GM10248 (cell line): ENCODE data around the gene SLK.

ENCODE experiments used
- CTCF ChIA-PET: fragments of 300-600 bp; sonication (Branson Sonifier 250); formaldehyde crosslinking; extraction: SDS; loops from one replicate; lab custom pipeline; 2021; ENCODE audit warnings: antibody characterized with exemption; lab: Yijun Ruan, JAX
- POLR2A ChIA-PET: fragments of 350-650 bp; sonication (Branson Sonifier 250); formaldehyde crosslinking; extraction: SDS; loops from one replicate; lab custom pipeline; 2020; ENCODE audit warnings: antibody characterized with exemption; lab: Yijun Ruan, JAX
- DNase-seq: peaks from one replicate; pipeline ENCODE4 v3.0.0; 2012; ENCODE audit errors: extremely low spot score
- TF ChIP-seq, protein P1 (sequence below): IDR thresholded peaks from 2 replicates; pipeline ENCODE4 v1.5.1; 2012; ENCODE audit warnings: mild to moderate bottlenecking, low read depth; ENCODE audit errors: extremely low read depth, missing control alignments, control extremely low read depth

The SLK gene

GRCh38 chr10:104005172-104005863 lies 38.4 kb downstream of the SLK start:
- CTCF ChIA-PET, result interaction anchor here (1.7 kb wide), 1 partner anchor 293 kb away, joined by 4 read pairs; no protein-coding TSS in a partner anchor
- TF ChIP-seq, protein P1, sequence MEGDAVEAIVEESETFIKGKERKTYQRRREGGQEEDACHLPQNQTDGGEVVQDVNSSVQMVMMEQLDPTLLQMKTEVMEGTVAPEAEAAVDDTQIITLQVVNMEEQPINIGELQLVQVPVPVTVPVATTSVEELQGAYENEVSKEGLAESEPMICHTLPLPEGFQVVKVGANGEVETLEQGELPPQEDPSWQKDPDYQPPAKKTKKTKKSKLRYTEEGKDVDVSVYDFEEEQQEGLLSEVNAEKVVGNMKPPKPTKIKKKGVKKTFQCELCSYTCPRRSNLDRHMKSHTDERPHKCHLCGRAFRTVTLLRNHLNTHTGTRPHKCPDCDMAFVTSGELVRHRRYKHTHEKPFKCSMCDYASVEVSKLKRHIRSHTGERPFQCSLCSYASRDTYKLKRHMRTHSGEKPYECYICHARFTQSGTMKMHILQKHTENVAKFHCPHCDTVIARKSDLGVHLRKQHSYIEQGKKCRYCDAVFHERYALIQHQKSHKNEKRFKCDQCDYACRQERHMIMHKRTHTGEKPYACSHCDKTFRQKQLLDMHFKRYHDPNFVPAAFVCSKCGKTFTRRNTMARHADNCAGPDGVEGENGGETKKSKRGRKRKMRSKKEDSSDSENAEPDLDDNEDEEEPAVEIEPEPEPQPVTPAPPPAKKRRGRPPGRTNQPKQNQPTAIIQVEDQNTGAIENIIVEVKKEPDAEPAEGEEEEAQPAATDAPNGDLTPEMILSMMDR, result no peak
- no peak for DNase-seq
- POLR2A ChIA-PET, result no interaction called here

GRCh38 chr10:104011904-104012303 lies 45.0 kb downstream of the SLK start:
- TF ChIP-seq, protein P1, result no peak
- ChIA-PET POLR2A (no interaction called here), CTCF (interaction anchor here (1.2 to 1.3 kb wide), 2 partner anchors 8 to 128 kb away, joined by 3 read pairs; no protein-coding TSS in a partner anchor)
- no peak for DNase-seq

GRCh38 chr10:104013489-104013888 lies 46.5 kb downstream of the SLK start:
- TF ChIP-seq, protein P1, result no peak
- CTCF ChIA-PET, result interaction anchor here (1.0 kb wide), 2 partner anchors 16 to 301 kb away, joined by 3 read pairs; no protein-coding TSS in a partner anchor
- POLR2A ChIA-PET, result no interaction called here
- DNase-seq, result no peak

- ChIA-PET CTCF (interaction anchor here (1.0 to 1.6 kb wide), 4 partner anchors 11 to 234 kb away, joined by 3 to 5 read pairs (median 4); no protein-coding TSS in a partner anchor), POLR2A (no interaction called here)
- DNase-seq, result no peak
- TF ChIP-seq, protein P1, result no peak
Measured at GRCh38 chr10:104014176-104014575, 47.2 kb downstream of the SLK start.

- DNase-seq, result no peak
- POLR2A ChIA-PET, result no interaction called here
- TF ChIP-seq, protein P1, result no peak
- CTCF ChIA-PET, result interaction anchor here (0.8 kb wide), 1 partner anchor 15 kb away, joined by 3 read pairs; no protein-coding TSS in a partner anchor
Measured at GRCh38 chr10:104016661-104017060, 49.7 kb downstream of the SLK start.

GRCh38 chr10:104018471-104018870 lies 51.5 kb downstream of the SLK start:
- TF ChIP-seq, protein P1, result no peak
- no peak for DNase-seq
- ChIA-PET CTCF (interaction anchor here (0.7 to 1.5 kb wide), 5 partner anchors 9 to 61 kb away, joined by 3 to 5 read pairs (median 3); no protein-coding TSS in a partner anchor), POLR2A (interaction anchor here (0.6 kb wide), 1 partner anchor 609 kb away, joined by 3 read pairs; no protein-coding TSS in a partner anchor)
